GM19395 (cell line): ENCODE results near the gene OVCA2.

Source experiments
- ATAC-seq: cut with Tn5 transposase; IDR thresholded peaks from one replicate; pipeline ENCODE4 v1.9.1; 2021; ENCODE audit warnings: mild to moderate bottlenecking, moderate library complexity; ENCODE audit not compliant: unreplicated experiment

Gene OVCA2

DNA sequence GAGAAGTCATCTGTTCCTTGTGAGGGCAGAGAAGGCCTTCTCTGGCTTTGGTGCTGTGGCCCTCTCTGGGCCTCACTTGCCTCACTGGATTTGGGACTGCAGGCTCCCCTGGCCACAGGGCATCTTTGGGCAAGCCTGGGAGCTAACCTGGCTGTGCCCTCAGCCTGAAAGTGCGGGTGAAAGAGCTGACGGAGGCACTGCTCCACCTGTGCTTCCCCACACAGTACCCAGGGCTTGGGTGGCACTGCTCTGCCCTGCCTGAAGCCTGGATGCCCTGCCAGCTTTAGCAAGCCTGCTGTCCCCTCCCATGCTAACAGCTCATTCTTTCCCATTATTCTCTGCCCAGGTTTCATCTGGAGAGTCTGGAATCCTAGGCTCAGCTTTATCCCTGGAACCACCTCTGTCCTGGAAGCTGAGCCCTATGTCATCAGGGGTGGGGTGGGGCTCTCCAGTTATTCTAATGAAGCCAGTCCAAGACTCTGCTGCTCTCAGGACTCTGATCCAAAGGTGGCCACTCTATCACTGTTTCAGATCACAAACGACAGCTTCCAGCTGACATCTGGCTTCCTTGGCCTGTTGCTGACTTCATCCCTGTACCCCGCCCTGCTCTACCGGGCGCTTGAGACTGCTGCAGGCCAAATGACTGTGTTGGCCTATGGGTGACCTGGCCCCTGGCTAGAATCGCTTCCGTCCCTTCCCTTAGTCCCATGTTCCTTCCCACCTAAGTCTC lies 42.4 kb downstream of the OVCA2 start:
- no peak for ATAC-seq

DNA sequence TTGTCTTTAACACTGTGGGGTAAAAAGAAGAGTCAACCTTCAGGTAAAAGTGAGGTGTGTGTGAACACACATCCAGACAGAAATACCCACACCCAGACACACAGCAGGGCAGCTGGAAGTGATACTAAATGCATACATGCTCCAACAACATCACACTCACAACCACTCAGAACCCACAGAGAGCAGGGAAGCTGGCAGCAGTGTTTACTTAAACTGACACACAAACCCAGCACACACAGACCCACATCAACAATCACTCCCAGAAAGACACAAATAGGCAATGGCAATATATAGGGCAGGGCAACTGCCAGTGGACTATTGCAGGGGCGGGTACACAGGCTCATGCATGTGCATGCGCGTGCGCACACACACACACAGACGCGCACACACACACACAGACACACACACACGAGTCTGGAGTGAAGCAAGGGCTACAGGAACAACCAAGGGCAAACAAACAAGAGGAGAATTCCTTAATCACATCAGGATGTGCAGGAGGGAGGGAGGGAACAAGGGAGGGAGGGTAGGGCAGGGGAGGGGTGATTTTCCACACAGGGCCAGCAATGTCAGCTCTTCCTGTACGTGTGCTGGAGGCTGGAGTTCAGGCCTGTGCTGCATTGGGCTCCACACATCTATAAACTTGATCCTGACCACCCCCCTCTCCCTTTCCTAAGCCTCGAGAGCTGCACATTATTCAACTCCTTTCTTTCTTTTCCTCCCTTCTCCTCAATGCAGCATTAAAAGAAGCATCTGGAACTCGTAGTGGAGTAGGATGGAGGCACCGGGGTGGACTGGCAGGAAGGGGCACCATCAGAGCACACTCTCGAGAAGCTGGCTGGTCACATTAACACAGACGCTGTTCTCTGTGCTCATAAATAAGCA lies 43.2 kb downstream of the OVCA2 start:
- ATAC-seq, result no peak

DNA sequence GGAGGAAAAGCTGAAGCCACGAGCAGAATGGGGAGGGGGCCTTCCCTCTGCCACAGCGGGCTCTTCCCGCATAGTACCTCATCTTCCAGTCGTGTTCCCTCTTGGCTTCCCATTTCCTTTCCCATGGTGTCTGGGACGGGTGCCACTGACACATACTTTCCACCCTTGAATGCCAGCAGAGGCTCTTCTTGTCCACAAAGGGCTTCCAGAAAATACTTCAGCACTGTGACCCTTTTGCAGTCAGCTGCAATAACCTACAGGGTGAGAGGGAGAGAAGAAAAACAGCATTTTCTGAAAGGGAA lies 43.8 kb downstream of the OVCA2 start:
- ATAC-seq, result no peak

DNA sequence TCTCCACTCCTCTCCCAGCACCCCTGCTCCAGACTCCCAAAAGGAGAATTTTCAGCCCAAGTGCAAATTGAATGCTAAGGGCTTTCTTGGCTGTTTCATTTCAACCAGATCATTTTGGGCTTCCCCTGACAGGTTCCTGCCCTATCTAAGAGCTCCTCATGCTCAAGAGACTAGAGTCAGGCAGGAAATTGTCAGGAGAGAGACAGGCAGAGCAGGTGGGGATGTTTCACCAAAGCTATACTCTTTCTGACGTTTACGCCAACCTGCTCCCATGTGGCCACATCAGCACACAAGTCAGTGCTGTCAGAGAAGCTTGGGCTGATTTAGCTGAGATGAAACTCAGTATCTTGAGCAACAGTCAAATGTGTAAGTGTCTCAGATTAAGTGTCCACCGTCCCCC lies 44.5 kb downstream of the OVCA2 start:
- ATAC-seq, result no peak

DNA sequence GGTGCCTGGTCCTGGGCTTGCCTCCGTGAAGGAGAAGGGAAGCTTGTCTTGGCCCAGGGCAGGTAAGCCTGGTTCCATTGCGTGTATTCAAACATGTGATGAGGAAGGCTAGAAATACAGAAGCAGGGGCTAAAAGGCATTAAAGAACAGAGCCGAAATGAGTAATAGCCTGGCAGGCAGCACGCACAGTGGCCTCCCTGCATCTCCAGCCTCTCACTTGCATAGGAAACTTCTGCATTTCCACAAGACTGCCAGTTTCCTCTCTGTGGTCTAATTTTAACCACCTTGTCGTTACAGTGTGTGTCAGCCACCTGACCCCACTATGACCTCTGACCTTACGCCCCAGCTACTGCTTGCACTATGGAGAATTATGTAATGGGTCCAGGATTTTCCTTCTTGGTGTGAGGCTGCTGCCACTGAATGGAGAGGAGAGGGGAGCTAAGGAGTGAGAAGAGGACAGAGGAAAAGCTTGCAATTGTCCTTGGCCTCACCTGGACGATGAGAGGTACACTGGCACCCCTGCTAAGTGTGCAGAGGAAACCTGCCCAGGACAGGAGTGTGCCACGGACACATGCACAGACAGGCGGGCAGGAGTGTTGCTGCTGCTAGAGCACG lies 45.9 kb downstream of the OVCA2 start:
- no peak for ATAC-seq

DNA sequence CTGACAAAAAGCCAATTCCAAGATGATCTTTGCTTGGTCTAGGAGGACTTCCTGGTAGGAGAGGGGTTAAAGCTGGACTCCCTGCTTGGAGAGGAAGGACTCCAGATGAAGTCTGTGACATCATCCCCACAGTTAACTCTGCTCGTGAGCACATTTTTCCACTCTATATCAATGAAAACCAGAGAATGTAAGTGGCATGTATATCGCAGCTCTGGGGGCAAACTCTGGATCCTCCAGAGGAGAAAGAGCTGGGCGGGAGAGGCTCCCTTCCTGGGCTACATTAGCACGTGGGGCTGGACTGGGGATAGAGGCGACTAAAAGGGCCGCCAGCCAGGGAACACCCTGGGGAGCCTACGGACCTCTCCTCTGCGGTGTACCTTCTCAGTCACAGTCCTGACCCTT lies 47.2 kb downstream of the OVCA2 start:
- peak; percentile 29 for ATAC-seq

DNA sequence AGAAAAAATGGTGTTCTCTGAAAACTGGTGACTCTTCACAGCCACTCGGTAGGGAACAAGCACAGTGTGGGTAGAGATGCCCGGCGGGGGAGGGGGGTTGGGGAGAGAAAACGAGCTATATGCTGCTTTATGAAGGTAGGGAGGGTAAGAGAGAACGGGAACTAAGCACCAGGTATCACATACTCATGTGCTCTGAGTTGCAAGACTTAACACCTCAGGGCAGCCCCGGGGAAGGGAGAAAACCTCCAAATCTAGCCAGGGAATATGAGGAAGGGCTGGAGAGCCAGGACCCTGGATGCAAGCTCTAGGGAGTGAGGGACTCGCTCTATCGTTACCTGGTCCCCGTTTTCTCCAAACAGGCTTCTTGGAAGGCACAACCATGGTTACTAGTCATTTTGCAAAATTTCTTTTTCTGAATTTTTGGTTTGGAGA lies 48.4 kb downstream of the OVCA2 start:
- no peak for ATAC-seq

DNA sequence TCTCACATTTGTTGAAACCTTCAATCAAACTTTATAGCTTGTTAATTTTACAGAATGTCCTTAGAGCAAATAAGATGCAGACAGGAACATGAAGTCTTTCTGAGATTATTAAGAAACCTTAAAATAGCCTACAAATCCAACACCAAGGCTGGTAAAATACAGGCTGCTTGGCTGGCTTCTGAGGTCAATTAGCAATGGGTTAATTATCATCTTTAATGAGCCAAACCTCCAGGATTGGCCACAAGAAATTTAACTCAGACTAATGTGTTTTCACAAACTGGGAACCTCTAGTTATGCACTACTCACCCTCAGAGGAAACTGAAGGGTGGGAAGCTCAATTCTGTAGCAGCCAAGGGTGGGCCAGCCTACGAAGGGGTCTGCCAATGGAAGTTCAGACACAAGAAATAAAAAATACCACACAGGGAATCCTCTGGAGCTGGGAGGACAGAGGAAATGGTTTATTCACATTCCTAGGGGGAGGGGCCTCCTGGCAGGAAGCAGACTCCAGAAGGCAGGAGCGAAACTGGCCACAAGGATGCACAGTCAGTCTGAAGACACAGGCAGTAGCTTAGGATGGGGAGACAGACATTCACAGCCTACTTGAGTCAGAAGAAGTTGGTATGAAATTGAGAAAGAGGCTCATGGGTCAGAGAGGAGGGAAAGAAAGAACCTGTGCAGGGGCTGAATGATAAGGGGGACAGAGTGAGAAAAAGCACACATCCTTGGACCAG lies 49.1 kb downstream of the OVCA2 start:
- no peak for ATAC-seq

DNA sequence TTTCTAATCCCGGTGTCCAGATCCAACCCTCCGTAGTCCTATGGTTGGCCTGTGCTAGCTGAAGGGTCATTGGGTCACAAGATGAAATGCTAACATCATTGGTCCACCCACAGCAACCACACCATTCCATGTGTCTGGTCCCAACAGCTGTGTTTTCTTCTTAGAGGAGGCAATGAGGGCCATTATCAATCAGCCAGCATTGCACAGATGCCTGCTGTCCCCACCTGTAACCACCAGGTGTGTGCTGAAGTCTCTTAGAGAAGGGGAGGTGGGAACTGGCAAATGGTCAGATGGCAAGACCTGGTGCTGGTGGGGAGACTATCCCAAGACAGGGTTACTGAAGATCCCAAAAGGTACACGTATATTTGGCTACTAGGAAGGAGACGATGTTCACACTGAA lies 50.4 kb downstream of the OVCA2 start:
- no peak for ATAC-seq
